HG03135 (cell line): ENCODE measurements around the gene PRLR.
"Not testable (repeated sequence)": the region's sequence is repeated elsewhere in the genome, so short reads cannot be mapped to it uniquely, and the experiment has no call there.

Experiments
- ATAC-seq: cut with Tn5 transposase; IDR thresholded peaks from one replicate; pipeline ENCODE4 v1.9.1; 2021; ENCODE audit warnings: mild to moderate bottlenecking, moderate library complexity; ENCODE audit not compliant: unreplicated experiment

The PRLR gene

GRCh38 chr5:35198075-35198474 is 32.2 kb downstream of the PRLR start:
- no peak for ATAC-seq

- ATAC-seq = no peak
Observed at GRCh38 chr5:35197351-35197750, 32.9 kb downstream of the PRLR start.

GRCh38 chr5:35195472-35195852 is 34.8 kb downstream of the PRLR start:
- ATAC-seq = no peak

GRCh38 chr5:35194635-35195471 is 35.4 kb downstream of the PRLR start:
- peak; percentile 95 for ATAC-seq

- no peak for ATAC-seq
Observed at GRCh38 chr5:35192506-35192905, 37.8 kb downstream of the PRLR start.

GRCh38 chr5:35189801-35190200 is 40.5 kb downstream of the PRLR start:
- ATAC-seq = not testable (repeated sequence)

- ATAC-seq = no peak
Observed at GRCh38 chr5:35188031-35188457, 42.2 kb downstream of the PRLR start.

- not testable (repeated sequence) for ATAC-seq
Observed at GRCh38 chr5:35187621-35188020, 42.7 kb downstream of the PRLR start.

- no peak for ATAC-seq
Observed at GRCh38 chr5:35186749-35187148, 43.5 kb downstream of the PRLR start.

- ATAC-seq = no peak
Observed at GRCh38 chr5:35185518-35185917, 44.8 kb downstream of the PRLR start.

GRCh38 chr5:35183556-35183955 is 46.7 kb downstream of the PRLR start:
- ATAC-seq = no peak

- peak; percentile 56 for ATAC-seq
Observed at GRCh38 chr5:35182910-35183535, 47.3 kb downstream of the PRLR start.

- no peak for ATAC-seq
Observed at GRCh38 chr5:35182486-35182885, 47.8 kb downstream of the PRLR start.

GRCh38 chr5:35180046-35180445 is 50.2 kb downstream of the PRLR start:
- ATAC-seq = no peak

GRCh38 chr5:35177783-35178182 is 52.5 kb downstream of the PRLR start:
- no peak for ATAC-seq

- no peak for ATAC-seq
Observed at GRCh38 chr5:35172533-35172932, 57.8 kb downstream of the PRLR start.

- no peak for ATAC-seq
Observed at GRCh38 chr5:35171991-35172390, 58.3 kb downstream of the PRLR start.

GRCh38 chr5:35171078-35171477 is 59.2 kb downstream of the PRLR start:
- ATAC-seq = no peak

- no peak for ATAC-seq
Observed at GRCh38 chr5:35166043-35166442, 64.2 kb downstream of the PRLR start.

GRCh38 chr5:35164860-35165542 is 65.3 kb downstream of the PRLR start:
- no peak for ATAC-seq

GRCh38 chr5:35163710-35164033 is 66.6 kb downstream of the PRLR start:
- ATAC-seq = no peak
